ENCODE measurements around the gene RBBP8NL. TPM values are rescaled to one million over a fixed set of nuclear protein-coding genes. Genes with fewer than 3 reads are reported as not detected.

Gene RBBP8NL
- total RNA-seq = not detected

- Histone ChIP-seq H3K9me3 (ENCODE audit: low read depth, low read length) (no peaks in the 10 kb centered on the region), H3K27me3 (ENCODE audit: insufficient read depth, low read length) (no peaks in the 10 kb centered on the region), H3K4me1 (ENCODE audit: insufficient read depth, low read length) (no peaks in the 10 kb centered on the region), H3K4me3 (ENCODE audit: low read length) (no peak within 1 kb of the TSS)
Observed at GRCh38 chr20:62427172-62428001, at the start of gene RBBP8NL. RBBP8NL (minus strand) TSS chr20:62427539; CDS start chr20:62419647, 7,892 bp downstream.

- Histone ChIP-seq H3K4me3 (ENCODE audit: low read length) (no peak overlapping the region), H3K4me1 (ENCODE audit: insufficient read depth, low read length) (peaks cover 5% of the 10 kb centered on the region), H3K9me3 (ENCODE audit: low read depth, low read length) (no peaks in the 10 kb centered on the region), H3K27me3 (ENCODE audit: insufficient read depth, low read length) (peaks cover 45% of the 10 kb centered on the region)
Observed at GRCh38 chr20:62476056-62476838, 48.9 kb upstream of the RBBP8NL start.

- Histone ChIP-seq H3K4me3 (ENCODE audit: low read length) (no peak within 1 kb of the TSS), H3K27me3 (ENCODE audit: insufficient read depth, low read length) (peaks cover 45% of the 10 kb centered on the region), H3K9me3 (ENCODE audit: low read depth, low read length) (no peaks in the 10 kb centered on the region), H3K4me1 (ENCODE audit: insufficient read depth, low read length) (peaks cover 5% of the 10 kb centered on the region)
Observed at GRCh38 chr20:62475772-62476055, 48.4 kb upstream of the RBBP8NL start, which contains the start of gene GATA5. GATA5 (minus strand) TSS chr20:62475995; CDS start chr20:62475521, 474 bp downstream.

GRCh38 chr20:62475027-62475771 is 47.9 kb upstream of the RBBP8NL start:
- H3K9me3 ChIP-seq (ENCODE audit: low read depth, low read length) = no peaks in the 10 kb centered on the region
- peaks cover 5% of the 10 kb centered on the region for H3K4me1 ChIP-seq (ENCODE audit: insufficient read depth, low read length)
- peaks cover 45% of the 10 kb centered on the region for H3K27me3 ChIP-seq (ENCODE audit: insufficient read depth, low read length)
- H3K4me3 ChIP-seq (ENCODE audit: low read length) = no peak overlapping the region

- peaks cover 5% of the 10 kb centered on the region for H3K4me1 ChIP-seq (ENCODE audit: insufficient read depth, low read length)
- H3K27me3 ChIP-seq (ENCODE audit: insufficient read depth, low read length) = peaks cover 45% of the 10 kb centered on the region
- H3K9me3 ChIP-seq (ENCODE audit: low read depth, low read length) = no peaks in the 10 kb centered on the region
- H3K4me3 ChIP-seq (ENCODE audit: low read length) = no peak overlapping the region
Observed at GRCh38 chr20:62474604-62475026, 47.3 kb upstream of the RBBP8NL start.

- peaks cover 39% of the 10 kb centered on the region for H3K27me3 ChIP-seq (ENCODE audit: insufficient read depth, low read length)
- H3K4me3 ChIP-seq (ENCODE audit: low read length) = no peak overlapping the region
- H3K9me3 ChIP-seq (ENCODE audit: low read depth, low read length) = no peaks in the 10 kb centered on the region
- H3K4me1 ChIP-seq (ENCODE audit: insufficient read depth, low read length) = peaks cover 5% of the 10 kb centered on the region
Observed at GRCh38 chr20:62473717-62474603, 46.6 kb upstream of the RBBP8NL start.

- peaks cover 5% of the 10 kb centered on the region for H3K4me1 ChIP-seq (ENCODE audit: insufficient read depth, low read length)
- no peaks in the 10 kb centered on the region for H3K9me3 ChIP-seq (ENCODE audit: low read depth, low read length)
- peaks cover 30% of the 10 kb centered on the region for H3K27me3 ChIP-seq (ENCODE audit: insufficient read depth, low read length)
- no peak overlapping the region for H3K4me3 ChIP-seq (ENCODE audit: low read length)
Observed at GRCh38 chr20:62472941-62473585, 45.7 kb upstream of the RBBP8NL start.

- H3K4me3 ChIP-seq (ENCODE audit: low read length) = no peak overlapping the region
- H3K27me3 ChIP-seq (ENCODE audit: insufficient read depth, low read length) = peaks cover 24% of the 10 kb centered on the region
- H3K9me3 ChIP-seq (ENCODE audit: low read depth, low read length) = no peaks in the 10 kb centered on the region
- H3K4me1 ChIP-seq (ENCODE audit: insufficient read depth, low read length) = peaks cover 5% of the 10 kb centered on the region
Observed at GRCh38 chr20:62472138-62472940, 45.0 kb upstream of the RBBP8NL start.

- H3K9me3 ChIP-seq (ENCODE audit: low read depth, low read length) = no peaks in the 10 kb centered on the region
Observed at GRCh38 chr20:62470459-62470858, 43.1 kb upstream of the RBBP8NL start.

GRCh38 chr20:62470001-62470400 is 42.7 kb upstream of the RBBP8NL start:
- no peaks in the 10 kb centered on the region for H3K9me3 ChIP-seq (ENCODE audit: low read depth, low read length)
- no peaks in the 10 kb centered on the region for H3K4me1 ChIP-seq (ENCODE audit: insufficient read depth, low read length)
- H3K4me3 ChIP-seq (ENCODE audit: low read length) = no peak overlapping the region
- peaks cover 19% of the 10 kb centered on the region for H3K27me3 ChIP-seq (ENCODE audit: insufficient read depth, low read length)

More at GRCh38 chr20:62470459-62470858, 43.1 kb upstream of the RBBP8NL start:
- Histone ChIP-seq H3K4me1 (ENCODE audit: insufficient read depth, low read length) (no peaks in the 10 kb centered on the region), H3K27me3 (ENCODE audit: insufficient read depth, low read length) (peaks cover 19% of the 10 kb centered on the region), H3K4me3 (ENCODE audit: low read length) (no peak overlapping the region)

GRCh38 chr20:62469352-62469751 is 42.0 kb upstream of the RBBP8NL start:
- Histone ChIP-seq H3K9me3 (ENCODE audit: low read depth, low read length) (no peaks in the 10 kb centered on the region), H3K4me3 (ENCODE audit: low read length) (no peak overlapping the region), H3K4me1 (ENCODE audit: insufficient read depth, low read length) (no peaks in the 10 kb centered on the region), H3K27me3 (ENCODE audit: insufficient read depth, low read length) (peaks cover 14% of the 10 kb centered on the region)

- Histone ChIP-seq H3K9me3 (ENCODE audit: low read depth, low read length) (no peaks in the 10 kb centered on the region), H3K4me3 (ENCODE audit: low read length) (no peak overlapping the region), H3K27me3 (ENCODE audit: insufficient read depth, low read length) (no peaks in the 10 kb centered on the region), H3K4me1 (ENCODE audit: insufficient read depth, low read length) (no peaks in the 10 kb centered on the region)
Observed at GRCh38 chr20:62466806-62467537, 39.6 kb upstream of the RBBP8NL start.
